Measurements from ENCODE around the gene TRPM2.
"Not testable (repeated sequence)": the region's sequence is repeated elsewhere in the genome, so short reads cannot be mapped to it uniquely, and the experiment has no call there.

The TRPM2 gene

GRCh38 chr21:44338971-44339910, 14.2 kb upstream of the TRPM2 start, which contains the start of gene CFAP410:
CFAP410 (minus strand) TSS chr21:44339390; CDS start chr21:44339194, 196 bp downstream.
- H3K79me2 ChIP-seq (ENCODE audit: insufficient read depth, low read length) = no peaks in the 10 kb centered on the region
- H3K9ac ChIP-seq (ENCODE audit: low read depth, low read length) = peak within 1 kb of the TSS; percentile 79
- H3K4me1 ChIP-seq (ENCODE audit: insufficient read depth, low read length) = peaks cover 22% of the 10 kb centered on the region
- TF ChIP-seq EZH2 (IDR thresholded peaks at IDR 0.05; ENCODE audit: borderline replicate concordance, low read depth, low read length, severe bottlenecking) (no peak), CTCF (IDR thresholded peaks at IDR 0.05; ENCODE audit: borderline replicate concordance, extremely low read depth, low read length, poor library complexity, severe bottlenecking) (no peak)
- ATAC-seq (ENCODE audit: insufficient read depth, low read depth) (peak; percentile 90), DNase-seq (peak; percentile 96)
- peaks cover 9% of the 10 kb centered on the region for H4K20me1 ChIP-seq (ENCODE audit: insufficient read depth, low read length)
- no peaks in the 10 kb centered on the region for H3K9me3 ChIP-seq (ENCODE audit: insufficient read depth, low read length, severe bottlenecking)
- H3K4me3 ChIP-seq (ENCODE audit: low read depth in 1 of 2, low read length in 2 of 2) = peak within 1 kb of the TSS; percentile 61 to 62
- H2AFZ ChIP-seq (ENCODE audit: low read depth, low read length) = peak within 1 kb of the TSS; percentile 65
- H3K4me2 ChIP-seq (ENCODE audit: insufficient read depth, low read length) = peak within 1 kb of the TSS; percentile 73
- H3K36me3 ChIP-seq (ENCODE audit: insufficient read depth, low read length) = peaks cover 26% of the 10 kb centered on the region
- H3K27me3 ChIP-seq (ENCODE audit: insufficient read depth, low read length, poor library complexity) = no peaks in the 10 kb centered on the region
- H3K27ac ChIP-seq (ENCODE audit: low read length) = peak within 1 kb of the TSS; percentile 77

- H3K9ac ChIP-seq (ENCODE audit: low read depth, low read length); H4K20me1 ChIP-seq (ENCODE audit: insufficient read depth, low read length); H3K79me2 ChIP-seq (ENCODE audit: insufficient read depth, low read length); H3K4me3 ChIP-seq (ENCODE audit: low read depth in 1 of 2, low read length in 2 of 2); H3K27ac ChIP-seq (ENCODE audit: low read length); H2AFZ ChIP-seq (ENCODE audit: low read depth, low read length); H3K9me3 ChIP-seq (ENCODE audit: insufficient read depth, low read length, severe bottlenecking); H3K4me2 ChIP-seq (ENCODE audit: insufficient read depth, low read length); ATAC-seq (ENCODE audit: insufficient read depth, low read depth); DNase-seq; H3K27me3 ChIP-seq (ENCODE audit: insufficient read depth, low read length, poor library complexity); H3K36me3 ChIP-seq (ENCODE audit: insufficient read depth, low read length): not testable (repeated sequence)
- peaks cover 22% of the 10 kb centered on the region for H3K4me1 ChIP-seq (ENCODE audit: insufficient read depth, low read length)
Observed at GRCh38 chr21:44341726-44342458, 11.5 kb upstream of the TRPM2 start.

GRCh38 chr21:44342981-44343380, 10.4 kb upstream of the TRPM2 start:
- H3K4me1 ChIP-seq (ENCODE audit: insufficient read depth, low read length) = peaks cover 18% of the 10 kb centered on the region
- not testable (repeated sequence) for H3K9ac ChIP-seq (ENCODE audit: low read depth, low read length); DNase-seq; H3K9me3 ChIP-seq (ENCODE audit: insufficient read depth, low read length, severe bottlenecking); H2AFZ ChIP-seq (ENCODE audit: low read depth, low read length); H3K27ac ChIP-seq (ENCODE audit: low read length); ATAC-seq (ENCODE audit: insufficient read depth, low read depth); H3K79me2 ChIP-seq (ENCODE audit: insufficient read depth, low read length); H3K27me3 ChIP-seq (ENCODE audit: insufficient read depth, low read length, poor library complexity); H3K4me3 ChIP-seq (ENCODE audit: low read depth in 1 of 2, low read length in 2 of 2); H4K20me1 ChIP-seq (ENCODE audit: insufficient read depth, low read length); H3K36me3 ChIP-seq (ENCODE audit: insufficient read depth, low read length); H3K4me2 ChIP-seq (ENCODE audit: insufficient read depth, low read length)

- Histone ChIP-seq H3K4me2 (ENCODE audit: insufficient read depth, low read length) (no peak overlapping the region), H3K4me1 (ENCODE audit: insufficient read depth, low read length) (peaks cover 12% of the 10 kb centered on the region)
Observed at GRCh38 chr21:44344541-44345183, 8.8 kb upstream of the TRPM2 start.

More at GRCh38 chr21:44344541-44345183, 8.8 kb upstream of the TRPM2 start:
- Histone ChIP-seq H4K20me1 (ENCODE audit: insufficient read depth, low read length) (no peaks in the 10 kb centered on the region), H3K9me3 (ENCODE audit: insufficient read depth, low read length, severe bottlenecking) (no peaks in the 10 kb centered on the region), H3K4me3 (ENCODE audit: low read depth in 1 of 2, low read length in 2 of 2) (no peak overlapping the region), H3K27ac (ENCODE audit: low read length) (no peak overlapping the region), H3K27me3 (ENCODE audit: insufficient read depth, low read length, poor library complexity) (no peaks in the 10 kb centered on the region), H2AFZ (ENCODE audit: low read depth, low read length) (no peak overlapping the region), H3K9ac (ENCODE audit: low read depth, low read length) (no peak overlapping the region), H3K36me3 (ENCODE audit: insufficient read depth, low read length) (no peaks in the 10 kb centered on the region), H3K79me2 (ENCODE audit: insufficient read depth, low read length) (no peaks in the 10 kb centered on the region)
- no peak for DNase-seq
- no peak for ATAC-seq (ENCODE audit: insufficient read depth, low read depth)
- no peak for TF ChIP-seq EZH2 (IDR thresholded peaks at IDR 0.05; ENCODE audit: borderline replicate concordance, low read depth, low read length, severe bottlenecking)
- TF ChIP-seq CTCF (IDR thresholded peaks at IDR 0.05; ENCODE audit: borderline replicate concordance, extremely low read depth, low read length, poor library complexity, severe bottlenecking) = no peak

Measured in DND-41 (cell line).